ENCODE data around the gene KCNQ1OT1.

The KCNQ1OT1 gene

GRCh38 chr11:2699531-2700414, at the start of gene KCNQ1OT1:
Gene KCNQ1OT1, minus strand, starts transcription at chr11:2699994.
- DNase-seq, result peak; percentile 89

DNA sequence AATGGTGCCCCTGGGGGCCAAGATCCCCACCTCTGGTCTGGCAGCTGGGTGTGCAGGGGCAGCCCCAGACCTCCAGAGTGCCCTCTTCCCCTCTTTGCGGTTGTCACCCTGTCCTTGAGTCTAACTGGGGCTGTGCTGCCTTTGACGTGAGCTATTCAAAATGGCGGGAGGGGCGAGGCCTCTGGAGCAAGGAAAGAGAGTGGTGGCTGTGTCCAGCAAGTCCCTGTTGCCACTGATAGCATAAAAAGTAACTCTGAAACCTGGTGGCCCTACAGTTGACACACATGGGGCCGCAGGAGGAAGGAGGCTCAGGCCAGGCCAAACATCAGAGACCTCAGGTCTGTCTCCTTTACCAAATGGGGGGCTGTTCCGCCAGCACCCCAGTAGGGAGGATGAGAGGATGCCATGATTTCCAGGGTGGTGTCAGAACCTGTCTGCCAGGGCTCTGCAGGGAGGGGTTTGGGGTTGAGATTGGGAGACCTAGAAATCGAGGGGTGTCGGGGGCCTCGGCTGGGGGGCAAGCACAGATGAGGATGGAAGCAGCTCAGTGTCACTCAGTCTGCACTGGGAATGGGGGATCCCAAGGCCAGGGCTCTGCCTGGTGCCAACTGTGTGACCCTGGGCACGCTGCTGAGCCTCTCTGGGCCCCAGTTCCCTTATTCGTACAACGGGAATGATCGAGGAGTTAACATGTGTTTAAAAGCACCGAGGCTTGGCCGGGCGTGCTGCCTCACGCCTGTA, 49.2 kb upstream of the KCNQ1OT1 start:
- DNase-seq, result no peak

DNA sequence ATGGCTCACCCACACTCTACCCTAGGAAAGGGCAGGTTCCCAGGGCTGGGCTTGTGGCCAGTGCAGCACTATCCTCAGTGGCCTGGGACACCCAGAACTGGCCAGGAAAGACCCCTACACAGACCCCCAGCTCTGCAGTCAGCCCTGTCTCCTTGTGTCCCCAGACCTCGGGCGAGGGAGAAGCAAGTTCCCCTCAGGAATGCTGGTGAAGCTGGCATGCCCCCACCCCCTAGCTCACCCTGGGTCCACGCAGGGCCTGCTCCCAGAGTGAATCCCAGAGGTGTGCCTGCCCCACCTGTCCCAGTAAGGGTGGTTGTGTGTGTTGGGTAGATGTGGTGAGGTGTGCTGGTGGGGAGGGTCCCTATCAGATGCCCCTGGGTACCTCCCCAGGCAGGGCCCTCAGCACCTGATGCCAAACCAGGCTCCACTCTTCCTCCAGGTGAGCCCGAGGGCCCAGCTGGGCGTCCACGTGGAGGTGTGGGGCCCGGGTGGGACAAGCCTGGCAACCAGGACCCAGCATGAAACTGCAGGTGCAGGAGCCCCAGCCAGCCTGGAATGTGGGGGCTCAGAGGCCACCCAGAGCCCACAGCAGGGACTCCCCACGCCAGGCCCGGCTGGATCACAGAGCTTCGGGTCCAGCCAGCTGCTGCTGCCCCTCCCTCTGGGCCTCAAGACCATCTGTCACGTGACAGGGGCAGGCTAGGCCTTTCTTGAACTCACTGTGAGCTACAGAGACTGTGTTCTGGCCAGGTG, 48.4 kb upstream of the KCNQ1OT1 start:
- no peak for DNase-seq

DNA sequence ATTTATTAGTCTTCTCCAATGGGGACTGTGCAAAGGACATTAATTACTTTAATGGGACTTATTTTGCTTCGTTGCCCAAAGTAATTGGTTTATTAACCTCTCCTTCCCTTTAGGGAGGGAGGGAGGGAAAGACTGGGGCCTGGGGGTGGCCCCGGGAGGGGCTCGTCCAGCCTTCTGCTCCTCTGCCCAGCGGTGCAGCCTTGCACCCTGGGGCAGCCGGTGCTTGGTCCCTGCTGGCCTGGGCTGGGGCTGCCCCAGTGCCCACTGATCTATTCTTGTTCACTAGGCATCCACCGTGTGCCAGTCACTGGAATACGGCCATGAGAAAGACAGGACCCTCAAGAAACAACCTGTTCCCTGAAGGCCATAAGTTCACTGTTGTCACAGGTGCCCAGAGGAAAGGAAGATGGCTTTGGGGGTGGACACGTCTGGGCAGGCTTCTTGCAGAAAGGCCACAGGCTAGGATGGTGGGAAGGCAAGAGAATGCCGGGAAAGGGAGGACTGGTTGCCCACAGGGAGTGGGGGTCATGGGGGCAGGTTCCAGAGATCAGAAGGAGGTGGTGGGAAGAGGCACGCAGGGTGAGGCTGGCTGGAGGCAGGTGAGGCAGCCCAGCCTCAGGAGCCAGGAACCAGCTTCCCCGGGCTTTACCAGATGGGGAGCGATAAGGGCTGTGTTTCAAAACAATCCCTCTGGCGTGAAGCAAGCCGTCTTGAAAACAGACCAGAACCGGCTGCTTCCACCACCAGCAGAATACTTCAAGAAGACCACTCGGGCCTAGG, 47.6 kb upstream of the KCNQ1OT1 start:
- DNase-seq, result no peak

- DNase-seq, result no peak
Observed at GRCh38 chr11:2746401-2747247, 46.8 kb upstream of the KCNQ1OT1 start.

DNA sequence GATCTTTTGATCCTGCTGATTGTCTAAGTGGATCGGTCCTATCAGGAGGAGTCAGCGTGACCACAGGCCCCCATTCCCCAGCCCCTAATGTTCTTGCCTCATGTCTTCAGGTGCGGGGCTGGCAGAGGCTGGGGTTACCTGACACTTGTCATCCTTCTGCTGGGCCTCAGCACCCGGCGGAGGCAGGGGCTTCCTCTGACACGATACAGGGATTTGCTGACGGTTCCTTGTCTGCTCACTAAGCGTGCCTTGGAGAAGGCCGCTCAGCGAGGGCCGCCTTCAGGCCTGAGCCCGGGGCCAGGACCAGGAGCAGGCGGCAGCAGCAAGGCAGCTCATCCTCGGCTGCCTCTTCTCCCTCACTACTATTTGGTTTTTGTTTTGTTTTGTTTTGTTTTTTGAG, 45.7 kb upstream of the KCNQ1OT1 start:
- DNase-seq, result no peak

GRCh38 chr11:2744166-2744565, 44.4 kb upstream of the KCNQ1OT1 start:
- DNase-seq, result no peak

DNA sequence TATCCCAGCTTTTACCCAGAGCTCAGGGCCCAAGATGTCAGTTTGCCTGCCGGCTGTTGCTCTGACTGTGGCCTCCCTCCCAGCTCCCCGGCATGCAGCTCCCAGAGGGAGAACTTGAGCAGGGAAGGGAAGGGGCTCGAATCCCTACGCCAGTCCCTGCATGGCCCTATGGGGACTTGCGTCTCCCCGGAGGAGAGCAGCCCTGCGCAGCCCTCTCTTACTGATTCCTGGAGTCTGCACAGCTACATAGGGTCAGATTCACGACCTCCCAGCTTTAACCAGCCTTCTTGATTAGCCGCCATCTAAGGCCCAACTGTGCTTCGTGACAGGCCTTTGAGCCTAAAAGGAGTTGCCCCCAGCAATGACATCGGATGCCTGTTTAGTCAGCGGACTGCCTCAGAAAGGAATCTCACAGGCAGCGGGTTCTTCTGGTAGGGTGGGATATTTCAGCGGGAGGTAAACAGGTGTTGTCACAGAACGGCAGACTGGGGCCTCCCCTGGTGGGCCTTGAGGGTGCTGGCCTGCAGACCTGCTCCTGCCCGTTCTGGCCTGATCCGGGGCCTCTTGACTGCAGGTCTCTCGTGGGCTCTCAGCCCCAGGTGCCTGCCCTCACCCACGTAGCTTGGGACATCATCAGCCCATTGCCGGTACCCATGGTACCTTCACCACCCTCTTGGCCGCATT, 43.8 kb upstream of the KCNQ1OT1 start:
- DNase-seq, result no peak

DNA sequence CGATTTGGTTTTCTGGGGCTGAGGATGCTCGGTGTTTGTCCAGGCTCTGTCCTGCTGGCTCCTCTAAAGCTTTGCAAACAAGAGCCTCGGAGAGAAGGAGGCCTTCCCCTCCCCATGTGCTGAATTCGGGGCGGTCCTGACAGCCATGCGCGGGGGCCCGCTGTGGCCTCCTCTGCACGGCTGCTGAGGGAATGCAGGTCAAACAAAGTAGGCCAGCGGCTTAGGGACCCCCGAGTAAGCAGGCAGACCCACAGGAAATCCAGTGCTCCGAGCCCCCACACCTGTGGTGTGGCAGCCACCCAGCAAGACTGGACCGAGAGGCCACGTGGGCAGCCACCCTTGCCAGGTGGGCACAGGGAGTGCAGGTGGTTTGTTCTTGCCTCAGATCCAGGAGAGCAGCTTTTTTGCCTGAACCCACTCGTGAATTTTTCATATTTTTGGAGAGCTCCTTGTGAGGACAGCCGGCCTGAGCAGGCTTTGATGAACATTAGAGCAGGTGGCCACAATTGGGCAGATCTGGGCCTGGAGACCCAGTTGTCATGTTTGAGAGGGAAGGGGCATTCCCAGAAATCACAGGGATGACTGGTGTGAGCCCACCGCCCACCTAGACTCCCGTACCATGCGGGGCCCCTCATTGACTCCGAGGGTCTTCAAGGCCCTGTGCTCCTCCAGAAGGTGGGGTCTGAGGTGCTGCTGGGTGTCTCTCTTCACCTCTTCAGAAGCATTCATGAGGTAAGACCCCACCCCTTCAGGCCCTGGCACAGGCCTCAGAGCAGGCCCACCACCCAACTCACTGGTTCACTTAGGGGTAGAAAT, 43.0 kb upstream of the KCNQ1OT1 start:
- no peak for DNase-seq

DNA sequence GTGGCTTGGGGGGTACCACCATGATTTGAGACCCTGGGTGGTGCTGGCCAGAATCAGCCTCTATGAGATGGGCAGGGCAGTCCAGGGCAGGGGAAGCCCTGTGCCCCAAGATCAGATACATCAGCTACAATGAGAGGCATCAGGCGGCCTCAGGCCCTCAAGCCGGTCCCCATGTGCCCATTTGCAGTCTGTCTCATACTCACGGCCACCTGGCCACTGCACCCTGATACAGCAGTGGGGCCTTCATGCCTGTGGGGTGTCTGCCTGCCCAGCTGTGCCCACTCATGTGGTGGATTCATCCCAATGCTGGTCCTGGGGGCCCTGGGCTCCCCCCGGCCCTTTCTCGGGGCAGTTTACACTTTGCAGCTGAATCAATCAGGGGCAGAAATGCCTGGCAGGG, 42.4 kb upstream of the KCNQ1OT1 start:
- DNase-seq, result no peak

GRCh38 chr11:2741377-2742131, 41.8 kb upstream of the KCNQ1OT1 start:
- DNase-seq, result no peak

- DNase-seq, result no peak
Observed at GRCh38 chr11:2741006-2741376, 41.2 kb upstream of the KCNQ1OT1 start.

DNA sequence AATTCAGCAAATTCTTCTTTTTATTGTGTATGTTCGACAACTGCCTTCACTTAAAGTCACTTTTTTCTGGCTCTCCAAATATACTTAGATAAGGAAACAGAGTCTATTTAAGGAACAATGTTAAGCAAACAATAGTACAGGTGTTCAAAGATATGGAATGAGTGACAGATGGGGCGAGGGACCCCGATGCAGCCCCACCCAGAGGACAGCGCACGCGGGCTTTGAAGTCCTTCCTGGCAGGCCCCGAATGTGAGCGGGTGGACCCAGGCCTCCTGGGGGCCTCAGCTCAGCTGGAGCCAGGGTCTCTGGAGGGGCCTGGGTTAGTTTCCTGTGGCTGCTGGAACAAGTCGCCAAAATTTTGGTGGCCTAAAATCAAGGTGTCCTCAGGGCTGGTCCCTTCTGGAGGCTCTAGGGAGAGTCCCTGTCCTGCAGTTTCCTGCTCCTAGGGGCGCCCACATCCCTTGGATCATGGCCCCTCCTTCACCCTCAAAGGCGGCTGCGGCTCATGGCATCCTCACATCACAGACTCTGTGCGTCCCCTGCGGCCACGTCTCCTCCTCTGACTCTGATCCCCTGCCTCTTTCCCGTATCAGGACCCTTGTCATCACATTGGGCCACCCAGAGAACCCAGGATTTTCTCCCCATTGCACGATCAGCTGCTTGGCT, 40.6 kb upstream of the KCNQ1OT1 start:
- no peak for DNase-seq

GRCh38 chr11:2739531-2740274, 39.9 kb upstream of the KCNQ1OT1 start:
- no peak for DNase-seq

DNA sequence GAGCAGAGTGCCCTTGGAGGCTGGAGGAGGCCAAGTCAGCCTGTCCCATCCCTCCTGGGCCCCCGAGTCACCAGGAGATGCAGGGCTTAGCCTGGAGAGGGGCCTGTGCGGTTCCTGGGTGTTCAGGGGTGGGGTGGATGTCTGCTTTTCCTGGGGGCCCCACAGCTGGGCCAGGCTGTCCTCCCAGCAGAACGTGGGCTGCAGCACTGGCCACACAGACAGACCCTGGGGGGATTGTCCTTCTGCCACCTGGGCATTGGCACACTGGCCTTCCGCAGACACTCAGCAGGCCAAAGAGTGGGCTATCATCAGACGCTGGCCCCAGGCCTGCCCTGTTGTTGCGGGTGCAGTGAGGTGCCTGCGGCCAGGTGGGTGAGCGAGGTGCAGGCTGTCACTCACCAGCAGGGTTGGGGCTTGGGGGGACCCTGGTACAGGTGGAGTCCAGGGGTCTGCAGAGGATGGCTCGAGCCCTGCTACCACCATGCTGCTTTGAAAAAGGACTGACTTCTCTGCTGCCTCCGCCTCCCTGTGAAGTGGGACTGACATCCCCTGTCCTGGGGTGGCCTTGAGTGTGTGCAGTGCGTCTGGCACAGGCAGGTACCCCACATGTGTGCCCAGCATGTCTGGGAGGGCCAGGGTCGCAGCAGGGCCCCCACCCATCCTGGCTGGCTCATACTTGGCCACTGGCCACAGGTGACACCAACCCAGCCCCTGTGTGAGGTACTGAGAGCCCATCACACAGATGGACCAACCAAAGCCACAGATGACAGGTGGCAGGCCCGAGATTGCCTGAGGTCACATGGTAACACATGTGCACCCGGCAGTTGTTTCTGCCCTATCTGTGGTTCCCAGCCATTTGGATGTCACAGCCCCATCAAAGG, 39.0 kb upstream of the KCNQ1OT1 start:
- DNase-seq, result no peak

DNA sequence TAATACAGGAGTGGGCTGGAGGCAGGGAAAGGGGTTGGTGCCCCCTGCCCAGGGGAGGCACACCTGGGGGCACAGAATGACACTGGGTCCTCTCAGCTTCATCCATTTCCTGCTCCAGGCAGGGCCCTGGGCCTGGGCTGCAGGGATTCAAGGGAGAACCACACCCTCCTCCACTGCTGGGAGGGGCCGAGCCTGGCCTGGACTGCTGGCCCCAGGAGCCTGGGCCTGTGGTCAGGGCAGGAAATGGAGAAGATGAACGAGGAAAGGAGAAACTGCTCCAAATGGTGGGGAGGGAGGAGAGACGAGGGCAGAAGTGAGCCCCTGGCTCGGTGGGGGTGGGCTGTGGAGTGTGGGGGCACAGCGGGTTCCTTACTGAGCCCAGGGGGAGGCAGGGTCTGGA, 38.1 kb upstream of the KCNQ1OT1 start:
- DNase-seq, result no peak

DNA sequence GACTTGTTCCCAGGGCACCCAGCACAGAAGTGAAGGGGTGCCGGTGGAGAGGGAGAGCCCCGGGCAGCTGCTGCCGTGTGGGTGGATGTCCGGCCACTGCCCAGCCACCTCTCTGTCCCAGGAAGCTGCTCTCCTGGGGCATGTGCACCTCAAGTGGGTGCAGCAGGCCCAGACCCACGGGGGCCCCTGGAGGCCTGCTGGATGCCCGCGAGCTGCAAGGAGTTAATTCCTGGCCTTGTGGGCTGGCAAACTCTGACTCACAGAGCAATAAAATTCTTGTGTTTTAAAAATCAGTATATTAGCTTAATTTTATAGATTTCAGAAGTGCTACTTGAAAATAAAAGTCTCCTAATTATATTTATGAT, 37.4 kb upstream of the KCNQ1OT1 start:
- DNase-seq, result no peak
